Measurements from ENCODE around the gene AMPD3.

DNA sequence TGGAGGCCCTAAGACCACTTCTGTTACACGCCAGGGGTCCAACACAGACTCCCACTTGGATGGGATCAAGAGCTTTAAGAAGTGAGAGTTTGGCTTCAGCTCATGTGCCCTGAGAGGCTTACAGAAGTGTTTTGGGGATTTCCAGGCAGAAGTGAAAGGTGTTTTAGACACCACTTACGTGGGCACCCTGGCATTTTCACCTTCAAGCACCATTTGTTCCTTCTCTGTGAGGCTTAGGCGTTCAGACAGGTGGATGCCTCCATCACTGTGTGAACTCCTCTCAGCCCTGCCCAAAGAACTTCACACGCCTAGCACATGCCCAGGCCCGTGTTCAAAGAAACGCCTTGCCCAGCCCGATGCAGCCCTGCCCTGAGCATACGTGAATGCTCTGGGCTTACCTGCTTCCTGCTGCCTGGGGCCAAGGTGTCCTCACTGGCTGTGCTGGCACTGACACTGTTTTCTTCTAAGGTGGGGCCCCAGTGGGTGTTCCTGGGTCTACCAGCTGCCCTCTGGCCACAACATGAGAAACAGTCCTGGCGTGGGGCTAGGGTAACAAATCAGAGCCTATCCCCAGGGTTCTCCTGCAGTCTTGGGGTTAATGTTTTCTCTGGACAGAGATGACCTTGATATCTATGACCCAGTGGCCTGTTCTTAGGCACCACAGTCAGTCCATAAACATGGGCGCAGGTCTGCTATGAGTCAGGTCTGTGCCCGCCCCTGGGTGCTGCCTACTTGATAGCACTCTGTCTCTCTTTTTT is 34.0 kb downstream of the AMPD3 start:
- TF ChIP-seq, protein P1, sequence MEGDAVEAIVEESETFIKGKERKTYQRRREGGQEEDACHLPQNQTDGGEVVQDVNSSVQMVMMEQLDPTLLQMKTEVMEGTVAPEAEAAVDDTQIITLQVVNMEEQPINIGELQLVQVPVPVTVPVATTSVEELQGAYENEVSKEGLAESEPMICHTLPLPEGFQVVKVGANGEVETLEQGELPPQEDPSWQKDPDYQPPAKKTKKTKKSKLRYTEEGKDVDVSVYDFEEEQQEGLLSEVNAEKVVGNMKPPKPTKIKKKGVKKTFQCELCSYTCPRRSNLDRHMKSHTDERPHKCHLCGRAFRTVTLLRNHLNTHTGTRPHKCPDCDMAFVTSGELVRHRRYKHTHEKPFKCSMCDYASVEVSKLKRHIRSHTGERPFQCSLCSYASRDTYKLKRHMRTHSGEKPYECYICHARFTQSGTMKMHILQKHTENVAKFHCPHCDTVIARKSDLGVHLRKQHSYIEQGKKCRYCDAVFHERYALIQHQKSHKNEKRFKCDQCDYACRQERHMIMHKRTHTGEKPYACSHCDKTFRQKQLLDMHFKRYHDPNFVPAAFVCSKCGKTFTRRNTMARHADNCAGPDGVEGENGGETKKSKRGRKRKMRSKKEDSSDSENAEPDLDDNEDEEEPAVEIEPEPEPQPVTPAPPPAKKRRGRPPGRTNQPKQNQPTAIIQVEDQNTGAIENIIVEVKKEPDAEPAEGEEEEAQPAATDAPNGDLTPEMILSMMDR (conservative IDR thresholded peaks at IDR 0.05), result no peak
- TF ChIP-seq ZFX (IDR thresholded peaks at IDR 0.05), result no peak

Measured in C4-2B (cell line).